ENCODE measurements around the gene ECSIT. TPM values are rescaled to one million over a fixed set of nuclear protein-coding genes. Genes with fewer than 3 reads are reported as not detected.

The ECSIT gene, protein sequence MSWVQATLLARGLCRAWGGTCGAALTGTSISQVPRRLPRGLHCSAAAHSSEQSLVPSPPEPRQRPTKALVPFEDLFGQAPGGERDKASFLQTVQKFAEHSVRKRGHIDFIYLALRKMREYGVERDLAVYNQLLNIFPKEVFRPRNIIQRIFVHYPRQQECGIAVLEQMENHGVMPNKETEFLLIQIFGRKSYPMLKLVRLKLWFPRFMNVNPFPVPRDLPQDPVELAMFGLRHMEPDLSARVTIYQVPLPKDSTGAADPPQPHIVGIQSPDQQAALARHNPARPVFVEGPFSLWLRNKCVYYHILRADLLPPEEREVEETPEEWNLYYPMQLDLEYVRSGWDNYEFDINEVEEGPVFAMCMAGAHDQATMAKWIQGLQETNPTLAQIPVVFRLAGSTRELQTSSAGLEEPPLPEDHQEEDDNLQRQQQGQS
- total RNA-seq, result 30.2 and 44.1 TPM in 2 replicates

DNA sequence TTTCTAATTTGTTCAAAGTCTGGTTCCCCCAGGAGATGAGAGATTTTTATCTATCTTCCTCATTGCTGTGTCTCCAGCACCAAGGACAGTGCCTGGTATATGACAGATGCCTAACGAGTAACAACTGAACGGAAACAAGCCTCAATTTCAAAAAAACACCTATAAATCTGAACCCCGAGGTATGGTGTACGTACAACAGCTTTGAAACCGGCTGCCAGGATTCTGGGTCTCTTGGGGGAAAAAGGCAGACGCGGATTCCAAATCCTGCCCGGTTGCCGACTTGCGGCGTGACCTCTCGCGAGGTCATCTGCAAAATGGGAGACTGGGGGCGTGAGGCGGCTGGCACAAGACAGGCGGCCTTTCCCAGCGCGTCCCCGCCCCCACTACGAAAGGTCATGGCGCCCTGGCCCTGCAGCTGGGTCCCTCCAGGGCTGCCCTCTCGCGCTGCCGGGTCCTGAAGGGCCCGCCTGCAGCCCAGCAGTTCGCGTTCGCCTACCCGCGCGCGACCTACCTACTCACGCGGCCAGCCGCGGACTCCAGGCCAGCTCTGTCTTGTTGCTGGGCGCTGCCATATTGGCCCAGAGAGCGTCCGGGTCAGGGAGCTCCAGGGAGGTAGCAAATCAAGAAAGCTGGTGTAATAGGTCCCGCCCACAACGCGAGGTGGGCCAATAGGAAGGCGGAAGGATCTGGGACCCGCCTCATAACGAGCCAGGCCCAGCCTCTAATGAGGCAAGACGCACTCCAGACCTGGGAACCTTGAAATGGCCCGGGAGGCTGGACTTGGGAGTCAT, at the start of gene ECSIT:
Gene ECSIT, minus strand, starts transcription at position 584 of the 791 bp plus-strand sequence. CDS start 9,964 bp downstream, outside the sequence.

DNA sequence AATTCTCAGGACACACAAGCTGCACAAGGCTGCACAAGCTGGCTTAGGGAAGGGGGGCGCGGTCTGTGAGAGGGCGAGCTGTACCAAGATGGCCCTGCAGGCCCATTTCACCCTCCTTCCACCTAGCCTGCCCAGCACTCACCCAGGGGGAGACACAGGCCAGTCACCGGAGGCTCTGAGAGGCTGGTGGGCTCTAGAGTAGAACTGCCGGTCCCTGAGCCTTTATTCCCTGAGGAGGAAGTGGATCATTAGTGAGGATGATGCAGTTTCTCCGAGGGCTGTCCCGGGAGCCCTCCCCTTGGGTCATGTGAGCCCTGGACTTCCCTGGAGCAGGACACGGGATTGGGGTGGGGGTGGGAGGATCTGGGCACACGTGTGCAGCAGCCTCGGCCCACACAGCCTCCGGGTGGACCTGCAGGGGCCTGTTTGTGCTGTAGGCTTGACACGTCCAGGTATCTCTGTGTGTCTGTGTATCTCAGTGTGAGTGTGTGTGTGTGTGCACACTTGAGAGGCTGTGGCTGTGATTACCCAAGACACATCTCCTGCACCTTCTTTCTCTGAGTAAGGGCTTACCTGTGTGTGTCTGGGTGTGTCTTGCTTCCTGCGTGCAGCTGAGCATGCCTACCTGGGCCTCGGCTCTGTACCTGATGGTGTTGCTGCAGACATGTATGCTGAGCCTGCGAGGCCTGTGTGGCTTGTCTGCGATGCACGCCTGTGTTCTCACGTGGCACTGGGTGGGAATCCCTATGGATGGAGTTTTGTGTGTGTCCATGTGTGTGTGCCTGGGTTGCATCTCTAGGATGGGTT, 48.7 kb upstream of the ECSIT start, which contains the start of gene ACP5:
Gene ACP5, minus strand, starts transcription at position 195 of the 807 bp plus-strand sequence. CDS start 328 bp downstream, outside the sequence.

DNA sequence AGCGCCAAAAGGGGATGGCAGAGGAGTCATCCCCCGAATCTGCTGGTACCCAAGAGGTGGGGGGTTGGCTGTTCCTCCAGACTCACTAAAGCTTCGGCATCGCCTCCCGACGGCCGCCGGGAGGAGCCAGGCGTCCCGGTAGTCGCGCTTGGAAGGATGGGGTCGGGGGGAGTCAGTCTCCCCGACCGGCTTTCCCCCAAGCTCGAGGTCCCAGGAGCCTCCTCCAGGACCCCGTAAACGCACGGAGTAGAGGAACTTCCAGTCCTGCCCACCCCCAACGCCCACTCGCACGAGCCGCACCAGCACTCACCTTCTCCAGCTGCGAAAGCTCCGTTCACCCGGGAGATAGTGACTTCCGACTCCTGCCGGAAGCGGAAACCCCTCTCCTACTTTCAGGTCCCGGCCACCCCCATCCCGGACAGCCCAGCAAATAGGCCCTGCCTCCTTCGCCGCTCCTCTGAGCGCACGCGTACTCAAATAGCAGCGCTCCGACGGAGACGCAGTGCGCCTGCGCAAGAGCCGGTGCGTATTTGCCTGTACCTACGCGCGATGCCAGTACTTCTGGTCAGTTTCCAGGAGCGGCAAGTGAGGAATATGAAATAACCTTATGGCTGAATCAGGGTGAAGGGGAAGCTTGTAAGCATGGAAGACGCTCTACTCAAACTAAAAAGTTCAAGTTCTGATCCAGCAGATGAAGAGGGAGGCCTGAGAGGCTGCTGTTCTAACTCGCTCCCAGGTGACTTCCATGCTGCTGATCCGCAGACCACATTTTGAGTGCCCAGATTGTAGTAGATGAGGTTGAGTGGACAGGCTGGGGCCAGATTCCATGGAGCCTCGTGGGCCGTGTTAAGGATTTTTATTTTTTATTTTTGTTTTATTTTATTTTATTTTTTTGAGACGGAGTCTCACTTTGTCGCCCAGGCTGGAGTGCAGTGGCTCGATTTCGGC, 30.2 kb upstream of the ECSIT start, which contains the start of gene ELOF1:
Gene ELOF1, minus strand, starts transcription at position 350 of the 948 bp plus-strand sequence. CDS start 4,883 bp downstream, outside the sequence.

DNA sequence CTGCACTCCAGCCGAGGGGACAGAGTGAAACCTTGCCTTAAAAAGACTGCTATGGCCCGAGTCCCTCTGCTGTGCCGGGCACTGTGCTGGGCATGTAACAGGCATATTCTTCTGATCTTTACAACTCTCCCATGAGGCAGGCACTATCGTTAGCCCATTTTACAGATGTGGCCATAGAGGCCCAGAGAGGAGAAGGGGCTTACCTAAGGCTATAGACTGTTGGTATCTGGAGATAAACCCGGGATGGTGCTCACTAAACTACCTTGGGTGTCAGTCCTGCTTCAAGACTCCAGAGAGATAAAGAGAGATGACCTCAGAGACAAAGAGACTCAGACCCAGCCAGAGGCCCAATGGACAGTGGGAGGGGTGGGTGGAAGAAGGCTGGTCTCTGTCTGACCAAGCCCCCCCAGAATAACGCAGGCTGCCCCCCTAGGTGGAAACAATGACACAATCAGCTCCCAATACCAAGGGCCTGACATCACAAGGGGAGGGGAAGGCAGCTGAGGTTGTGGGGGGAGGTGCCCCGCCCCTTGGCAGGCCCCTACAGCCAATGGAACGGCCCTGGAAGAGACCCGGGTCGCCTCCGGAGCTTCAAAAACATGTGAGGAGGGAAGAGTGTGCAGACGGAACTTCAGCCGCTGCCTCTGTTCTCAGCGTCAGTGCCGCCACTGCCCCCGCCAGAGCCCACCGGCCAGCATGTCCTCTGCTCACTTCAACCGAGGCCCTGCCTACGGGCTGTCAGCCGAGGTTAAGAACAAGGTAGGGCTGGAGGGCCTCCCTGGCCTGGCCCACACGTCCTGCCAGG, 9.5 kb upstream of the ECSIT start, which contains the start of gene CNN1:
Gene CNN1, plus strand, starts transcription at position 620 of the 805 bp plus-strand sequence. Its CDS starts 77 bp downstream, at position 697.

DNA sequence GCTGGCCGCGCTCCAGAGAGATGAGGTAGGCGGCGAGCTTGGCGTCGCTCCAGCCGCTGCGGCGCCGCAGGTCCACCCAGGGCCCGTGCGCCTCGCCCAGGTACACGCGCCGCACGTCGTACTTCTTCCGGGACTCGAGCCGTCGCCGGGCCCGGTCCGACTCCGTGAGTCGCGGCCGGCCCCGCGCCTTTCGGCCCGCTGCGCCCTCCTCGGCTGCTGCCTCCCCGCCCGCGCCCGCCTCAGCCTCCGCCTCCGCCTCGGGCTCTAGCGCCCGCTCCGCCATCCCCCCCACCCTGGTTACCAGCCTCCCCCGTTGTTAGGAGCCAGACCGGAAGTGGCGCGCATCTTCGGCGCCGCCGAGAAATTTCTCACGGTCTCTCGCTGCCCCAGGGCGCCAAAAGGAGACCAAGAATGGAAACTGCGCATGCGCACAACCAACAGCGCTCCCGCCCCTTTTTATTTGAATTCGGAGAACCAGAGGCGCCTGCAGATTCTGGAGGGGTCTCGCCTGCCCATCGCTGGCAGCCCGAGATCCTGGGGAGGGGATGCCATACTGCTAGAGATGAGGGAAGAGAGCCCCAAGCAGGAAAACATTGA, 23.3 kb downstream of the ECSIT start, which contains the start of gene ZNF653:
Gene ZNF653, minus strand, starts transcription at position 336 of the 597 bp plus-strand sequence. Its CDS starts 53 bp downstream, at position 283.

DNA sequence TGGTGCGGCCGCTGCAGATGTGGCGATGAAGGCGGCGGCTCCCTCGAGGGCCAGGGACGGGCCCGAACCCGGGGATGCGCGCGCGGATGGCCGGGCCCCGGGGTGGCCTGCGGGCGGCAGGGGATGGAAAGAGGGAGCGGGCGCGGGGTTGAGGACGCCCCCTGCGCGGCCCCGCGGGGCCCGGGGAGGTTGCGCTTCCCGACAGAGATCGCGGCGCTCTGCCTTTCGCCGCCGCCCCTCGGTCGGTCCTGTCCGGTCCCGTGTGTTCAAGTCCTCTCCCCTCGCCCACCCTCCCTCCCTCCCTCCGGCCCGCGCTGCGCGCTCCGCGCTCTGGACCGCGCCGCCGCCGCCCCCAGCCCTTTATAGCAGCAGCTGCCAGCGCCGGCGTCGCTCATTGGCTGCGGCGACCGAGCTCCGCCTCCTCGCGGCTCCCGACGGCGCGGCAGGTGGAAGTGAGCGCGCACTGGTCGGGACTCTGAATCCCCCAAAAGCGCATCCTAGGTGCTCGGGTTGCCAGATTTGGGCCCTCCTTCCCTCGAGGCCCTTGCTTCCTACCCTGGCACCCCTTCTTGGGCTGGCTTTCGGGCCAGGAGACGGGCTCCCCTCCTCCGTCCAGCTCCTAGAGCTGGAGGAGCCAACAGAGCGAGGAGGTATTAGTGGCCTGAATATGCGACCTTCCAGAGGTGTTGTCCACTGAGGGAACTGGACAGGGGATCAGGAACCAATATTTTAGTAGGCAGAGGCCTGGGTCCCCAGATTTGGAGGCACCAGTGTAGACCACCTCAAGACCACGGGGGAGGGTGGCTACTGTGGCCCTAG, 48.0 kb downstream of the ECSIT start, which contains the start of gene ELAVL3:
Gene ELAVL3, minus strand, starts transcription at position 332 of the 819 bp plus-strand sequence. CDS start 438 bp downstream, outside the sequence.

Other genes starting within 250 kb of the ECSIT start
- not detected in 2 replicates for gene TSPAN16, start 233.0 kb downstream of the ECSIT start, total RNA-seq
- gene RAB3D, start 189.5 kb downstream of the ECSIT start, total RNA-seq, result 35.7 and 42.8 TPM in 2 replicates
- 54.2 and 67.8 TPM in 2 replicates for gene TMEM205, start 182.9 kb downstream of the ECSIT start, total RNA-seq
- gene CCDC159, start 182.6 kb downstream of the ECSIT start, total RNA-seq, result 8.3 and 11.1 TPM in 2 replicates
- gene PLPPR2, start 173.7 kb downstream of the ECSIT start, total RNA-seq, result 6.7 and 8.4 TPM in 2 replicates
- gene SWSAP1, start 154.5 kb downstream of the ECSIT start, total RNA-seq, result 0.56 and 0.72 TPM in 2 replicates
- 6.3 and 6.7 TPM in 2 replicates for gene EPOR, start 144.8 kb downstream of the ECSIT start, total RNA-seq
- gene RGL3, start 109.8 kb downstream of the ECSIT start, total RNA-seq, result 0.27 and 1.5 TPM in 2 replicates
- 0.09 and 0.28 TPM in 2 replicates for gene ODAD3, start 94.0 kb downstream of the ECSIT start, total RNA-seq
- gene PRKCSH, start 93.5 kb downstream of the ECSIT start, total RNA-seq, result 109 and 151 TPM in 2 replicates
- not detected in 2 replicates for gene ELAVL3, start 48.1 kb downstream of the ECSIT start, total RNA-seq
- 5.2 and 6.3 TPM in 2 replicates for gene ZNF653, start 23.3 kb downstream of the ECSIT start, total RNA-seq
- gene CNN1, start 9.7 kb upstream of the ECSIT start, total RNA-seq, result 2.0 and 6.9 TPM in 2 replicates
- 23.4 and 24.9 TPM in 2 replicates for gene ELOF1, start 30.1 kb upstream of the ECSIT start, total RNA-seq
- gene ACP5, start 48.5 kb upstream of the ECSIT start, total RNA-seq, result 0.09 TPM in 2 replicates
- gene ZNF627, start 68.3 kb upstream of the ECSIT start, total RNA-seq, result 18.7 and 21.2 TPM in 2 replicates
- 5.5 TPM in 2 replicates for gene ZNF823, start 209.8 kb upstream of the ECSIT start, total RNA-seq
- gene ZNF441, start 237.9 kb upstream of the ECSIT start, total RNA-seq, result 6.1 and 7.3 TPM in 2 replicates